ENCODE results near the gene MYO1D. TPM values are rescaled to one million over a fixed set of nuclear protein-coding genes. Genes with fewer than 3 reads are reported as not detected.

The MYO1D gene
- total RNA-seq, 1 experiment from 2014 or later, result 29.9 TPM

GRCh38 chr17:32747856-32748255, 129.1 kb downstream of the MYO1D start:
- no peak overlapping the region for H3K27ac Mint-ChIP-seq
- TF ChIP-seq JUN (CRISPR knock-in tag; IDR thresholded peaks at IDR 0.05) (no peak), ELF4 (CRISPR knock-in tag; IDR thresholded peaks at IDR 0.05; ENCODE audit: low read depth) (no peak), ZSCAN18 (CRISPR knock-in tag; IDR thresholded peaks at IDR 0.05) (no peak), ATF6 (CRISPR knock-in tag; IDR thresholded peaks at IDR 0.05) (no peak), CREB1 (CRISPR knock-in tag; IDR thresholded peaks at IDR 0.05) (no peak), NFATC4 (CRISPR knock-in tag; IDR thresholded peaks at IDR 0.05) (no peak), FOXJ3 (CRISPR knock-in tag; IDR thresholded peaks at IDR 0.05; ENCODE audit: borderline replicate concordance) (no peak), CREM (CRISPR knock-in tag; IDR thresholded peaks at IDR 0.05) (no peak), ZNF512 (CRISPR knock-in tag; IDR thresholded peaks at IDR 0.05; ENCODE audit: borderline replicate concordance) (no peak)
- H3K4me1 Mint-ChIP-seq, result no peaks in the 10 kb centered on the region
- DNase-seq (ENCODE audit: low spot score) (no peak), ATAC-seq (no peak)
- ChIA-PET CTCF (interaction anchor here (2.7 kb wide), 1 partner anchor 89 kb away, joined by 9 read pairs; no protein-coding TSS in a partner anchor), POLR2A (no interaction called here)
- H3K4me3 Mint-ChIP-seq, result no peak overlapping the region
- H3K36me3 Mint-ChIP-seq, result peaks cover 1% of the 10 kb centered on the region; the same call in 1 of the 2 replicates
- peaks cover 2% of the 10 kb centered on the region for H3K9me3 Mint-ChIP-seq
- H3K27me3 Mint-ChIP-seq (ENCODE audit: low read depth), result no peaks in the 10 kb centered on the region

GRCh38 chr17:32746698-32747097, 130.2 kb downstream of the MYO1D start:
- no peak overlapping the region for H3K4me3 Mint-ChIP-seq
- no peaks in the 10 kb centered on the region for H3K27me3 Mint-ChIP-seq (ENCODE audit: low read depth)
- no peak overlapping the region for H3K27ac Mint-ChIP-seq
- CTCF ChIA-PET, result interaction anchor here (0.8 kb wide), 1 partner anchor 251 kb away, joined by 4 read pairs; no protein-coding TSS in a partner anchor
- POLR2A ChIA-PET, result no interaction called here
- H3K4me1 Mint-ChIP-seq, result no peaks in the 10 kb centered on the region
- DNase-seq (ENCODE audit: low spot score) (no peak), ATAC-seq (no peak)
- H3K36me3 Mint-ChIP-seq, result no peaks in the 10 kb centered on the region; the same call in 1 of the 2 replicates
- no peaks in the 10 kb centered on the region for H3K9me3 Mint-ChIP-seq
- TF ChIP-seq ZMAT4 (CRISPR knock-in tag; IDR thresholded peaks at IDR 0.05) (no peak), MLX (CRISPR knock-in tag; IDR thresholded peaks at IDR 0.05) (no peak), USF2 (CRISPR knock-in tag; IDR thresholded peaks at IDR 0.05) (no peak), OVOL2 (CRISPR knock-in tag; IDR thresholded peaks at IDR 0.05; ENCODE audit: borderline replicate concordance) (no peak), PRRX2 (CRISPR knock-in tag; IDR thresholded peaks at IDR 0.05) (no peak), AR (CRISPR knock-in tag; IDR thresholded peaks at IDR 0.05) (no peak), CBFB (CRISPR knock-in tag; IDR thresholded peaks at IDR 0.05; ENCODE audit: low read depth) (no peak), IRF2 (CRISPR knock-in tag; IDR thresholded peaks at IDR 0.05; ENCODE audit: borderline replicate concordance, low read depth) (no peak), CDX4 (CRISPR knock-in tag; IDR thresholded peaks at IDR 0.05; ENCODE audit: borderline replicate concordance) (no peak), HMGA2 (CRISPR knock-in tag; IDR thresholded peaks at IDR 0.05) (no peak), ZNF425 (CRISPR knock-in tag; conservative IDR thresholded peaks at IDR 0.05) (no peak)
